ENCODE results near the gene TMEM39A. TPM values are rescaled to one million over a fixed set of nuclear protein-coding genes. Genes with fewer than 3 reads are reported as not detected.

TMEM39A gene
- total and polyA plus RNA-seq, 2 donors from 2014 or later, result 7.0 to 37.0 TPM

DNA sequence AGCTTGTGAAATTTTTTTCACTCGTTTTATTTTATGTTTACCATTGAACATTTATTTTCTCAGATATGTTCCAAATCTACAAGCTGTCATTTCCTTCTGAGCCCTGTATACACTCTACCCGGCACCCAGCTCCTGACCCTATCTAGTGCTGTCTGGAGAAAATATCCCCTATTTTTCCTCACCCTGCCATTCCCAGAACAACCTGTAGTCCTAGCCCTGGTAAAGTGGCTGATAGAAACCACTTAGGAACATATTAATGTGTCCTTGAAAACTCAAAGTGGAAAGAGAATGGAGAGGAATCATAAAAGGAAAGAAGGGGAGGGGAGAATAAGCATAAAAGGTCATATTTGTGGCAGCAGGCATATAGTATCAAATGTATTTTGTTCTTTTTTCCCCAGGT, 26.7 kb upstream of the TMEM39A start:
- Histone ChIP-seq H3K27me3 (ENCODE audit: control insufficient read depth, insufficient read depth, low read length) (no peaks in the 10 kb centered on the region), H3K9me3 (ENCODE audit: control insufficient read depth in 2 of 3, insufficient read depth in 1 of 3, low read length in 3 of 3) (no peaks in the 10 kb centered on the region), H3K9ac (ENCODE audit: low read length in 3 of 3) (no peak overlapping the region), H3K36me3 (ENCODE audit: control insufficient read depth in 2 of 3, insufficient read depth in 3 of 3, low read length in 3 of 3) (peaks cover 2 to 12% (median 9%) of the 10 kb centered on the region in 3 donors), H3K4me1 (ENCODE audit: control insufficient read depth in 2 of 3, insufficient read depth in 2 of 3, low read depth in 1 of 3, low read length in 3 of 3) (no peaks in the 10 kb centered on the region), H3K27ac (ENCODE audit: low read depth in 2 of 2, low read length in 2 of 2) (no peak overlapping the region), H3K4me3 (ENCODE audit: low read length in 3 of 3) (no peak overlapping the region)
- DNase-seq (no peak), FAIRE-seq (no peak)
- intact Hi-C loops (cut with DNase I), result no loop called here
- TF ChIP-seq, protein P1, sequence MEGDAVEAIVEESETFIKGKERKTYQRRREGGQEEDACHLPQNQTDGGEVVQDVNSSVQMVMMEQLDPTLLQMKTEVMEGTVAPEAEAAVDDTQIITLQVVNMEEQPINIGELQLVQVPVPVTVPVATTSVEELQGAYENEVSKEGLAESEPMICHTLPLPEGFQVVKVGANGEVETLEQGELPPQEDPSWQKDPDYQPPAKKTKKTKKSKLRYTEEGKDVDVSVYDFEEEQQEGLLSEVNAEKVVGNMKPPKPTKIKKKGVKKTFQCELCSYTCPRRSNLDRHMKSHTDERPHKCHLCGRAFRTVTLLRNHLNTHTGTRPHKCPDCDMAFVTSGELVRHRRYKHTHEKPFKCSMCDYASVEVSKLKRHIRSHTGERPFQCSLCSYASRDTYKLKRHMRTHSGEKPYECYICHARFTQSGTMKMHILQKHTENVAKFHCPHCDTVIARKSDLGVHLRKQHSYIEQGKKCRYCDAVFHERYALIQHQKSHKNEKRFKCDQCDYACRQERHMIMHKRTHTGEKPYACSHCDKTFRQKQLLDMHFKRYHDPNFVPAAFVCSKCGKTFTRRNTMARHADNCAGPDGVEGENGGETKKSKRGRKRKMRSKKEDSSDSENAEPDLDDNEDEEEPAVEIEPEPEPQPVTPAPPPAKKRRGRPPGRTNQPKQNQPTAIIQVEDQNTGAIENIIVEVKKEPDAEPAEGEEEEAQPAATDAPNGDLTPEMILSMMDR (IDR thresholded peaks at IDR 0.05; ENCODE audit: borderline replicate concordance, extremely low read depth, insufficient read depth), result no peak

GRCh38 chr3:119485563-119485962, 22.1 kb upstream of the TMEM39A start:
- TF ChIP-seq, protein P1 (IDR thresholded peaks at IDR 0.05; ENCODE audit: borderline replicate concordance, extremely low read depth, insufficient read depth), result no peak
- intact Hi-C loops (cut with DNase I), result no loop called here
- Histone ChIP-seq H3K4me1 (ENCODE audit: control insufficient read depth in 2 of 3, insufficient read depth in 2 of 3, low read depth in 1 of 3, low read length in 3 of 3) (no peaks in the 10 kb centered on the region), H3K4me3 (ENCODE audit: low read length in 3 of 3) (no peak overlapping the region), H3K9me3 (ENCODE audit: control insufficient read depth in 2 of 3, insufficient read depth in 1 of 3, low read length in 3 of 3) (no peaks in the 10 kb centered on the region), H3K27me3 (ENCODE audit: control insufficient read depth, insufficient read depth, low read length) (no peaks in the 10 kb centered on the region), H3K27ac (ENCODE audit: low read depth in 2 of 2, low read length in 2 of 2) (no peak overlapping the region), H3K9ac (ENCODE audit: low read length in 3 of 3) (no peak overlapping the region), H3K36me3 (ENCODE audit: control insufficient read depth in 2 of 3, insufficient read depth in 3 of 3, low read length in 3 of 3) (peaks cover 2 to 17% (median 9%) of the 10 kb centered on the region in 3 donors)
- no peak for DNase-seq
- no peak for FAIRE-seq

- FAIRE-seq, result no peak
- intact Hi-C loops (cut with DNase I), result no loop called here
- Histone ChIP-seq H3K27ac (ENCODE audit: low read depth in 2 of 2, low read length in 2 of 2) (no peak overlapping the region), H3K4me3 (ENCODE audit: low read length in 3 of 3) (no peak overlapping the region), H3K9me3 (ENCODE audit: control insufficient read depth in 2 of 3, insufficient read depth in 1 of 3, low read length in 3 of 3) (no peaks in the 10 kb centered on the region), H3K9ac (ENCODE audit: low read length in 3 of 3) (no peak overlapping the region), H3K27me3 (ENCODE audit: control insufficient read depth, insufficient read depth, low read length) (no peaks in the 10 kb centered on the region), H3K4me1 (ENCODE audit: control insufficient read depth in 2 of 3, insufficient read depth in 2 of 3, low read depth in 1 of 3, low read length in 3 of 3) (no peaks in the 10 kb centered on the region), H3K36me3 (ENCODE audit: control insufficient read depth in 2 of 3, insufficient read depth in 3 of 3, low read length in 3 of 3) (peaks cover 2 to 17% (median 9%) of the 10 kb centered on the region in 3 donors)
- TF ChIP-seq, protein P1 (IDR thresholded peaks at IDR 0.05; ENCODE audit: borderline replicate concordance, extremely low read depth, insufficient read depth), result no peak
- no peak for DNase-seq
Observed at GRCh38 chr3:119483101-119483500, 19.7 kb upstream of the TMEM39A start.

GRCh38 chr3:119481079-119481478, 17.7 kb upstream of the TMEM39A start:
- DNase-seq, result no peak
- no peak overlapping the region for H3K27ac ChIP-seq (ENCODE audit: low read depth in 2 of 2, low read length in 2 of 2)
- no peak overlapping the region for H3K4me3 ChIP-seq (ENCODE audit: low read length in 3 of 3)
- no peak for FAIRE-seq
- intact Hi-C loops (cut with DNase I), result no loop called here
- no peaks in the 10 kb centered on the region for H3K4me1 ChIP-seq (ENCODE audit: control insufficient read depth in 2 of 3, insufficient read depth in 2 of 3, low read depth in 1 of 3, low read length in 3 of 3)
- no peaks in the 10 kb centered on the region for H3K9me3 ChIP-seq (ENCODE audit: control insufficient read depth in 2 of 3, insufficient read depth in 1 of 3, low read length in 3 of 3)
- TF ChIP-seq, protein P1 (IDR thresholded peaks at IDR 0.05; ENCODE audit: borderline replicate concordance, extremely low read depth, insufficient read depth), result no peak
- H3K36me3 ChIP-seq (ENCODE audit: control insufficient read depth in 2 of 3, insufficient read depth in 3 of 3, low read length in 3 of 3), result peaks cover 2 to 18% (median 16%) of the 10 kb centered on the region in 3 donors
- no peak overlapping the region for H3K9ac ChIP-seq (ENCODE audit: low read length in 3 of 3)
- H3K27me3 ChIP-seq (ENCODE audit: control insufficient read depth, insufficient read depth, low read length), result no peaks in the 10 kb centered on the region

Measured in kidney (tissue), 14 donors.